Liver (tissue), 3 donors: ENCODE measurements around the gene REEP1.

Experiments
- ATF3 ChIP-seq: IDR thresholded peaks from 2 replicates; pipeline ENCODE4 v1.6.1; 2016; ENCODE audit warnings: antibody characterized with exemption
- EGR1 ChIP-seq, 2 donors: IDR thresholded peaks; 2 replicates each; pipeline ENCODE4 v1.6.1; 2016 to 2018; ENCODE audit warnings: antibody characterized with exemption in 2 of 2, low read depth in 2 of 2
- FOXA1 ChIP-seq: IDR thresholded peaks from 2 replicates; pipeline ENCODE4 v1.6.1; 2016; ENCODE audit warnings: antibody characterized with exemption
- FOXA2 ChIP-seq: IDR thresholded peaks from 2 replicates; pipeline ENCODE4 v1.6.1; 2016; ENCODE audit warnings: antibody characterized with exemption
- GABPA ChIP-seq, 2 donors: IDR thresholded peaks in 1 of 2; conservative IDR thresholded peaks in 1 of 2; 2 replicates each; pipeline ENCODE4 v1.6.1; 2016; ENCODE audit warnings: antibody characterized with exemption in 2 of 2, mild to moderate bottlenecking in 1 of 2, moderate library complexity in 1 of 2
- HNF4A ChIP-seq, 2 donors: conservative IDR thresholded peaks; 2 replicates each; pipeline ENCODE4 v1.6.1; 2016; ENCODE audit warnings: antibody characterized with exemption in 2 of 2, mild to moderate bottlenecking in 2 of 2
- JUND ChIP-seq, 2 donors: IDR thresholded peaks; 2 replicates each; pipeline ENCODE4 v1.6.1; 2016; ENCODE audit warnings: antibody characterized with exemption in 2 of 2
- RAD21 ChIP-seq, 2 donors: IDR thresholded peaks; 2 replicates each; pipeline ENCODE4 v1.6.1; 2016; ENCODE audit warnings: antibody characterized with exemption in 2 of 2, mild to moderate bottlenecking in 2 of 2
- YY1 ChIP-seq: IDR thresholded peaks from 2 replicates; pipeline ENCODE4 v1.6.1; 2016; ENCODE audit warnings: antibody characterized with exemption, mild to moderate bottlenecking
- TF ChIP-seq, protein P1 (sequence below): fragments of 150-350 bp; IDR thresholded peaks from 2 replicates; pipeline ENCODE4 v1.5.1; 2017; ENCODE audit warnings: improper control_type of control experiment, low read depth, low read length; ENCODE audit not compliant: missing input control
- TF ChIP-seq, protein P2 (sequence below): IDR thresholded peaks from 2 replicates; pipeline ENCODE4 v1.6.1; 2016; ENCODE audit warnings: antibody characterized with exemption
- donor health status: healthy.
- donor health status: healthy.

DNA sequence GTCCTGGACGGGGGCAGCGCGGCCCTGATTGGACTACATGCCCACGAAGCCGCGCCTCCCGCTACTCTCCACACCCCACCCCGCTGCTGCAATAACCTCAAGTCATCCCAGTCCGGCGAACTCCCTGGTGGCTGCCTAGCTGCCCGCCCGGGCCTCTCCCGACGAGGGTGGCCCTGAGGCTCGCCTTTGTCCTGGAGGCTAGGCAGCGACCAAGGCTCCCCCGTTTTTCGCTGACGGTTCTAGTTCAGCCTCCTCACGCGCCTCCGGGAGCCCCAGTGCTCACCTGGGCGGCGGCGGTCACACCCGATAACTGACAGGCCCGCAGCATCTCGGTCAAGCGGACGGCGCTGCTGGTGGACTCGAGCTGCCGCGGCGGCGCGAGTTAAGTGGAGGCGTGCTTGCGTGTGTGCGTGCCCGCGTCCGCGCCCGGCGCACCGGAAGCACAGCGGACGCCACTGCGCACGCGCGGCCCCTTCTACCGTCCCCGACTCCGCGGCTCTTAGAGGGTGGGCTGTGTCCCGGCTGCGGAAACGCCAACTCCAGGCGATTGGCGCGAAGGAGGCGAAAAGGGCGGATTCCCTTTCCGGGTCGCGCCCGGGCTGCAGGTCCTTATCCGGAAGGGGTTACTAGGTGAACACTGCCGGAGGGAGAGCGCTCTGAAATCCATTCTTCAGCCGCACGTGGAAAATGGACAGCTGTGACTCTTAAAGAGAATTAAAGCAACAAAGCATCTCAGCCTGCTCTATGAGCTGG is 142.2 kb downstream of the REEP1 start, which contains the start of gene IMMT:
- TF ChIP-seq JUND (IDR thresholded peaks at IDR 0.05), result peak in 1 of 2 donors; percentile 27
- TF ChIP-seq, protein P1, sequence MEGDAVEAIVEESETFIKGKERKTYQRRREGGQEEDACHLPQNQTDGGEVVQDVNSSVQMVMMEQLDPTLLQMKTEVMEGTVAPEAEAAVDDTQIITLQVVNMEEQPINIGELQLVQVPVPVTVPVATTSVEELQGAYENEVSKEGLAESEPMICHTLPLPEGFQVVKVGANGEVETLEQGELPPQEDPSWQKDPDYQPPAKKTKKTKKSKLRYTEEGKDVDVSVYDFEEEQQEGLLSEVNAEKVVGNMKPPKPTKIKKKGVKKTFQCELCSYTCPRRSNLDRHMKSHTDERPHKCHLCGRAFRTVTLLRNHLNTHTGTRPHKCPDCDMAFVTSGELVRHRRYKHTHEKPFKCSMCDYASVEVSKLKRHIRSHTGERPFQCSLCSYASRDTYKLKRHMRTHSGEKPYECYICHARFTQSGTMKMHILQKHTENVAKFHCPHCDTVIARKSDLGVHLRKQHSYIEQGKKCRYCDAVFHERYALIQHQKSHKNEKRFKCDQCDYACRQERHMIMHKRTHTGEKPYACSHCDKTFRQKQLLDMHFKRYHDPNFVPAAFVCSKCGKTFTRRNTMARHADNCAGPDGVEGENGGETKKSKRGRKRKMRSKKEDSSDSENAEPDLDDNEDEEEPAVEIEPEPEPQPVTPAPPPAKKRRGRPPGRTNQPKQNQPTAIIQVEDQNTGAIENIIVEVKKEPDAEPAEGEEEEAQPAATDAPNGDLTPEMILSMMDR, result no peak
- TF ChIP-seq, protein P2, sequence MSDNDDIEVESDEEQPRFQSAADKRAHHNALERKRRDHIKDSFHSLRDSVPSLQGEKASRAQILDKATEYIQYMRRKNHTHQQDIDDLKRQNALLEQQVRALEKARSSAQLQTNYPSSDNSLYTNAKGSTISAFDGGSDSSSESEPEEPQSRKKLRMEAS, result peak; percentile 56
- TF ChIP-seq FOXA2, result no peak
- TF ChIP-seq ATF3, result no peak
- peak; percentile 80 to 91 for TF ChIP-seq GABPA (IDR thresholded peaks at IDR 0.05 in 1 of 2, conservative IDR thresholded peaks at IDR 0.05 in 1 of 2)
- TF ChIP-seq RAD21 (IDR thresholded peaks at IDR 0.05), result peak in 1 of 2 donors; percentile 12
- no peak for TF ChIP-seq FOXA1
- peak; percentile 27 to 49 for TF ChIP-seq HNF4A (conservative IDR thresholded peaks at IDR 0.05)
- TF ChIP-seq EGR1 (IDR thresholded peaks at IDR 0.05; ENCODE audit: low read depth in 2 of 2), result peak in 1 of 2 donors; percentile 31
- TF ChIP-seq YY1, result peak; percentile 61
